Ishikawa (cell line): ENCODE data around the gene USB1.

ENCODE experiments used
- CEBPB ChIP-seq: IDR thresholded peaks from 2 replicates; pipeline ENCODE4 v1.6.1; 2012
- CREB1 ChIP-seq: IDR thresholded peaks from 2 replicates; pipeline ENCODE4 v1.6.1; 2012; ENCODE audit warnings: low read depth
- EGR1 ChIP-seq: IDR thresholded peaks from 2 replicates; pipeline ENCODE4 v1.6.1; 2012
- FOXM1 ChIP-seq: IDR thresholded peaks from 2 replicates; pipeline ENCODE4 v1.6.1; 2012; ENCODE audit warnings: low read depth, borderline replicate concordance
- MAX ChIP-seq: IDR thresholded peaks from 2 replicates; pipeline ENCODE4 v1.6.1; 2012
- TAF1 ChIP-seq: IDR thresholded peaks from 2 replicates; pipeline ENCODE4 v1.6.1; 2012; ENCODE audit warnings: low read depth, mild to moderate bottlenecking
- TCF12 ChIP-seq: IDR thresholded peaks from 2 replicates; pipeline ENCODE4 v1.6.1; 2012; ENCODE audit warnings: low read depth
- TEAD4 ChIP-seq: IDR thresholded peaks from 2 replicates; pipeline ENCODE4 v1.6.1; 2012
- ZBTB7A ChIP-seq: IDR thresholded peaks from 2 replicates; pipeline ENCODE4 v1.6.1; 2012; ENCODE audit warnings: low read depth
- TF ChIP-seq, protein P1 (sequence below): IDR thresholded peaks from 2 replicates; pipeline ENCODE4 v1.6.1; 2012; ENCODE audit warnings: low read depth, mild to moderate bottlenecking
- TF ChIP-seq, protein P2 (sequence below): IDR thresholded peaks from 2 replicates; pipeline ENCODE4 v1.6.1; 2012

- no peak for TF ChIP-seq MAX
- no peak for TF ChIP-seq EGR1
- no peak for TF ChIP-seq CEBPB
- TF ChIP-seq TEAD4: no peak
- TF ChIP-seq, protein P1, sequence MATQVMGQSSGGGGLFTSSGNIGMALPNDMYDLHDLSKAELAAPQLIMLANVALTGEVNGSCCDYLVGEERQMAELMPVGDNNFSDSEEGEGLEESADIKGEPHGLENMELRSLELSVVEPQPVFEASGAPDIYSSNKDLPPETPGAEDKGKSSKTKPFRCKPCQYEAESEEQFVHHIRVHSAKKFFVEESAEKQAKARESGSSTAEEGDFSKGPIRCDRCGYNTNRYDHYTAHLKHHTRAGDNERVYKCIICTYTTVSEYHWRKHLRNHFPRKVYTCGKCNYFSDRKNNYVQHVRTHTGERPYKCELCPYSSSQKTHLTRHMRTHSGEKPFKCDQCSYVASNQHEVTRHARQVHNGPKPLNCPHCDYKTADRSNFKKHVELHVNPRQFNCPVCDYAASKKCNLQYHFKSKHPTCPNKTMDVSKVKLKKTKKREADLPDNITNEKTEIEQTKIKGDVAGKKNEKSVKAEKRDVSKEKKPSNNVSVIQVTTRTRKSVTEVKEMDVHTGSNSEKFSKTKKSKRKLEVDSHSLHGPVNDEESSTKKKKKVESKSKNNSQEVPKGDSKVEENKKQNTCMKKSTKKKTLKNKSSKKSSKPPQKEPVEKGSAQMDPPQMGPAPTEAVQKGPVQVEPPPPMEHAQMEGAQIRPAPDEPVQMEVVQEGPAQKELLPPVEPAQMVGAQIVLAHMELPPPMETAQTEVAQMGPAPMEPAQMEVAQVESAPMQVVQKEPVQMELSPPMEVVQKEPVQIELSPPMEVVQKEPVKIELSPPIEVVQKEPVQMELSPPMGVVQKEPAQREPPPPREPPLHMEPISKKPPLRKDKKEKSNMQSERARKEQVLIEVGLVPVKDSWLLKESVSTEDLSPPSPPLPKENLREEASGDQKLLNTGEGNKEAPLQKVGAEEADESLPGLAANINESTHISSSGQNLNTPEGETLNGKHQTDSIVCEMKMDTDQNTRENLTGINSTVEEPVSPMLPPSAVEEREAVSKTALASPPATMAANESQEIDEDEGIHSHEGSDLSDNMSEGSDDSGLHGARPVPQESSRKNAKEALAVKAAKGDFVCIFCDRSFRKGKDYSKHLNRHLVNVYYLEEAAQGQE: no peak
- no peak for TF ChIP-seq ZBTB7A
- TF ChIP-seq, protein P2, sequence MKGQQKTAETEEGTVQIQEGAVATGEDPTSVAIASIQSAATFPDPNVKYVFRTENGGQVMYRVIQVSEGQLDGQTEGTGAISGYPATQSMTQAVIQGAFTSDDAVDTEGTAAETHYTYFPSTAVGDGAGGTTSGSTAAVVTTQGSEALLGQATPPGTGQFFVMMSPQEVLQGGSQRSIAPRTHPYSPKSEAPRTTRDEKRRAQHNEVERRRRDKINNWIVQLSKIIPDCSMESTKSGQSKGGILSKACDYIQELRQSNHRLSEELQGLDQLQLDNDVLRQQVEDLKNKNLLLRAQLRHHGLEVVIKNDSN: no peak
- no peak for TF ChIP-seq TAF1
- TF ChIP-seq CREB1: no peak
- no peak for TF ChIP-seq FOXM1
- TF ChIP-seq TCF12: no peak
These were observed 28.9 kb upstream of the USB1 start for GRCh38 chr16:57972306-57972705.
